Measurements from ENCODE around the gene CD22. TPM values are rescaled to one million over a fixed set of nuclear protein-coding genes. Genes with fewer than 3 reads are reported as not detected.

The CD22 gene
- total and polyA plus RNA-seq, 10 of the 15 experiments (the other 5 are each of a cell fraction or from before 2014, with no cell fraction given), result 23.0 to 344 (median 181) TPM

- TF ChIP-seq REST (IDR thresholded peaks at IDR 0.05; ENCODE audit: low read depth, low read length), result no peak
- 0 out of 2 replicates have a peak, but pooled peaks have one; percentile 5 for TF ChIP-seq SPI1 (IDR thresholded peaks at IDR 0.05; ENCODE audit: borderline replicate concordance, insufficient read depth, low read depth, low read length)
- TF ChIP-seq ATF7 (IDR thresholded peaks at IDR 0.05; ENCODE audit: low read depth), result peak; percentile 80
- 0 out of 2 replicates have a peak, but pooled peaks have one; percentile 19 for TF ChIP-seq RUNX3 (IDR thresholded peaks at IDR 0.05; ENCODE audit: low read length)
- no peak for TF ChIP-seq PML (IDR thresholded peaks at IDR 0.05; ENCODE audit: low read length)
- no peak for TF ChIP-seq RCOR1 (conservative IDR thresholded peaks at IDR 0.05; ENCODE audit: low read depth, low read length)
- TF ChIP-seq RELB (IDR thresholded peaks at IDR 0.05; ENCODE audit: low read depth), result peak; percentile 70
- 0 out of 2 replicates have a peak, but pooled peaks have one; percentile 19 for TF ChIP-seq NFIC (IDR thresholded peaks at IDR 0.05; ENCODE audit: low read depth, low read length)
- no peak for TF ChIP-seq JUNB (IDR thresholded peaks at IDR 0.05)
- TF ChIP-seq BCL3 (IDR thresholded peaks at IDR 0.05; ENCODE audit: borderline replicate concordance, insufficient read depth, low read depth, low read length, poor library complexity, severe bottlenecking), result no peak
- TF ChIP-seq RAD51 (IDR thresholded peaks at IDR 0.05), result no peak
- TF ChIP-seq PAX5 (IDR thresholded peaks at IDR 0.05; ENCODE audit: borderline replicate concordance, low read depth, low read length), result no peak
- TF ChIP-seq PRDM15 (CRISPR knock-in tag; IDR thresholded peaks at IDR 0.05), result no peak
- TF ChIP-seq MYC (IDR thresholded peaks at IDR 0.05; ENCODE audit: insufficient read depth, insufficient read length, insufficient replicate concordance, low read length, severe bottlenecking), result no peak
- no peak for TF ChIP-seq YBX1 (IDR thresholded peaks at IDR 0.05)
- TF ChIP-seq ZNF217 (IDR thresholded peaks at IDR 0.05), result no peak
- no peak for TF ChIP-seq NKRF (conservative IDR thresholded peaks at IDR 0.05)
Observed at GRCh38 chr19:35320065-35320713, 8.8 kb upstream of the CD22 start (continued).
